ENCODE data around the gene LYPD6B.
"Not testable (repeated sequence)": the region's sequence is repeated elsewhere in the genome, so short reads cannot be mapped to it uniquely, and the experiment has no call there.

Gene LYPD6B

GRCh38 chr2:149204686-149205085, 166.2 kb downstream of the LYPD6B start:
- DNase-seq (ENCODE audit: low spot score), result no peak

DNA sequence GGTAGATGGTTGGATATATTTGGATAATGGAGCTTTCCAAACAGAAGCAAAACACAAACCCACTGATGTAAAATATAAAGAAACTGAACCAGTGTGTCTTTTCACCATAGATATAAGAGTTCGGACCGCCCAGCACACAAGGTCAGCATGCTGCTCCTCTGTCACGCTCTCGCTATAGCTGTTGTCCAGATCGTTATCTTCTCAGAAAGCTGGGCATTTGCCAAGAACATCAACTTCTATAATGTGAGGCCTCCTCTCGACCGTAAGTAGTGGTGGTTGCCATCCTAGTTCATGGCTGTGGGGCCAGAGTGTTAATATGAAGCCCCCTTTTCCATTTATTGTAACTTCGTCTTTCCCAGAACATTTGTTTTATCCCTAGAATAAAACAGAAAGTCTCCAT, 166.6 kb downstream of the LYPD6B start:
- DNase-seq (ENCODE audit: low spot score), result no peak

- no peak for DNase-seq (ENCODE audit: low spot score)
These were observed 175.4 kb downstream of the LYPD6B start for GRCh38 chr2:149213764-149214493.

DNA sequence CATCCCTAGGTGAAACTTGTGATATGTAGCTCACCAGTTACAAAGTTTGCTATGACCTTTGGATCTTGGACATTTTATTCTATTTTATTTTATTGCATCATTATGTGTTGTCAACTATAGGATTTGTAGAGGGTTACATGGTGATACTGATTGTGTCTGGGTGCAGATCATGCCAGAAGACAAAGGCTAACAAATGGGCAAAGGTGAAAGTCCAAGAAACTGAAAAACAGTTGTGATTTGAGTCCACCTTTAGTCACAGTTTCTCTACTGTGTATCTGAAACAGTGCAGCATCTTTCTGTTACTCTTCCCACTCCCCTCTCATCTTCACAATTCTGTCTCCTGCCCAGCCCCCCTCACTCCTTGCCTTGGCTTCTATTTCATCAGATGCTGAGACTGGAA, 180.0 kb downstream of the LYPD6B start:
- DNase-seq (ENCODE audit: low spot score), result no peak

GRCh38 chr2:149219856-149220255, 181.4 kb downstream of the LYPD6B start:
- DNase-seq (ENCODE audit: low spot score), result no peak

DNA sequence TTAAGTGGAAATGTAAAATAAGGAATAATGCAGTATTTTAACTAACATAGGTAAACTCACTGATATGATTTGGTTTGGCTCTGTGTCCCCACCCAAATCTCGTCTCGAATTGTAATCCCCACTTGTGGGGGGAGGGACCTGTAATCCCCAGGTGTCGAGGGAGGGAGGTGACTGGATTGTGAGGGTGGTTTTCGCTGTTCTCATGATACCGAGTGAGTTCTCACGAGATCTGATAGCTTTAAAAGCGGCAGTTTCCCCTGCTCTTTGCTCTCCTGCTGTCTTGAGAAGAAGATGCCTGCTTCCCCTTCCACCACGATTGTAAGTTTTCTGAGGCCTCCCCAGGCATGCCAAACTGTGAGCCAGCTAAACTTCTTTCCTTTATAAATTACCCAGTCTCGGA, 182.5 kb downstream of the LYPD6B start:
- no peak for DNase-seq (ENCODE audit: low spot score)

DNA sequence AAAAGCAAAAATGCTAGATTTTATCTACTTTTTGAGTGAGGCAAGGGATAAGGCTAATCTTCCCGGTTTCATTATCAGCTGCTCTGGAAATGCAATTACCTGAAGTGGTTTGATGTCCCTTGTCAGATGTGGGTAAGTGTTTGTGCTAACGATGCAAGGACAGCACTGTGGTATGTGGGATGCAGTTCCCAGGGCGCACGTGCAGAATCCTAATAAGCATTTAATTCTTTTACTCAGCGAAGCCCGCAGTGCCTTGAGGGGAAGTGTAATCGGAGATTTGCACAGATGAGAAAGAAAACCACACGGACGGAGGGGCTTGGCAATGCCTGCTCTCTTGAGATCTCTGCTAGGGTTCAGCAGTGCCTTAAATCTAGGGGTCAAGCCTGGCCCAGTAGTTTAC, 183.4 kb downstream of the LYPD6B start:
- no peak for DNase-seq (ENCODE audit: low spot score)

DNA sequence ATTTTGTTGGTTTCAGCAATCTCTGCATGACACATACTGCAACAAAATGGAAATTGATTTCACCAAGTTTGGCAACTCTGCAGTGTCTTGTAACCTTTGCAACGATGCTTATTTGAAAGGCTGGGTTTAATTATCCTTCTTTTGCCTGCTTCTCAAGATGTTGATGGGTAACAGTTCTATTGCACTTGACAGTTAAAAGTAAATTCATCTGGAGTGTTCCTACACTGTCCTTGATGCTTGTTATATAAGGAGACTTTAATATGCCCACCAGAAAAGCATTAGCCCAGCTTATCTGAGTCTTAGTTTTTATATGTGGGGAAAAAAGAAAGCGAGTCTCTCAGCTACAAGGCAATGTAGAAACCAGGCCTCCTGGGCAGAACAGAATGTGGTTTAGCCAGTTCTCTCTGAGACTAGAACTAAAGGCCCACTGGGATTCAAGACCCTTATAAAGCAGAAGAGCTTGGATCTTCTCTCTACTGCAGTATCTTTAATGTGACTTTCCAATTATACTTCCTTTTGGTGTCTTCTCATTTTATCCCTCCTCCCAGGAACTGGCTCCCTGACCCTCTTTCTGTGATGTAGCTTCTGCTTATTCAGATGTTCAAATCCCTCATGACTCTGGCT, 185.1 kb downstream of the LYPD6B start:
- DNase-seq (ENCODE audit: low spot score), result no peak

DNA sequence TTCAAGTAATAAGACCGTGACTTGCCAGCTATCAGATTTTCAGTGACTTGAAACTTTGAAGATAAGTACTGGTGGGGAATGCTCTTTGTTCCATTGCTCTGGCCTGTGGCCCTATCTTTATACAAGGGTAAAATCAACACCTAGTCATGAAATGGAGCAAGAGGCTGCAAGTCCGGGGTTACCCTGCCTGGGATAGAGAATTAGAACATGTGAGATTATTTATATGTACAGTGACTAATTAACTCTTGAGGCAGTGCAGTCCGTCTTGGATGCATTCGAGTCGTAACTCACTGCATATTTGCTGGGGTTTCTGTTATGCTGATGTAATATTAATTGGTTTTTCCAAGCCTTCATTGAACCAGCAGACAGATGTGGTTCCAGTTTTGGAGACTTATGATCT, 186.0 kb downstream of the LYPD6B start:
- no peak for DNase-seq (ENCODE audit: low spot score)

DNA sequence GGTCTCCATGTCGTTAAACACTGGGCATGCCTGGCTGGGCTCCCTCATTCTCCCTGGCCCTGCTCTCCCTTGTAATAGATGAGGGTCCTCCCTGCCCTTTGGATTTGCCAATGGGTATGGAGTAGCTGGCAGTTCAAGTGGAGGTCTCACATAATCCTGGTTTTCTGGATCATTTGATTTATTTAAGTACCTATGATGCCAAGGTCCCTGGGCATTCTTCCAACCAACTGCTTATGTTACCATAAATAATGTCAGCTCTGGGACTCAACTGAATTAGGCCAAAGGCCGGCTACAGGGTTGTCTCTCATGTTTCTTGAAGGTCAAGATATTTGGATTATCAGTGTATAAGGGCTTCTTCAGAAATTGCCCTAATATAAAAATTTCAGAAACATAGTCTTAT, 186.9 kb downstream of the LYPD6B start:
- no peak for DNase-seq (ENCODE audit: low spot score)

DNA sequence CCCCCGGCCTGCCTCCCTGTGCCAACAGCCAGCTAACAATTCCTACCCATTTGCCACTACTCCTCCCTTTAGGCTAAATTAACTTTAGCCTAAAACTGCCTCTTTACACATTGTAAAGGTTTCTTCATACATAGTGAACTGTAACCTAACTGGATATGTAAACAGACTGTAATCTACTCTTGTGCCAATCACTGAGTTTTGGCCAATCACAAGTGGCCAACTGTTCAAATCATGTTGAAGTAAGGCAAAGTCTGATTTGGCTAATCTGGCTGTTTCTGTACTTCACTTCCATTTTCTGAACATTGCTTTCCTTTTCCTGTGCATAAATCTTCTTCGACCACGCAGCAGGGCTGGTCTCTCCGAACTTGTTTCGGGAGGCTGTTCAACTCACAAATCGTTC, 188.3 kb downstream of the LYPD6B start:
- DNase-seq (ENCODE audit: low spot score), result no peak

- DNase-seq (ENCODE audit: low spot score), result no peak
These were observed 197.4 kb downstream of the LYPD6B start for GRCh38 chr2:149235816-149236375.

GRCh38 chr2:149236410-149236809, 197.9 kb downstream of the LYPD6B start:
- no peak for DNase-seq (ENCODE audit: low spot score)

- DNase-seq (ENCODE audit: low spot score), result no peak
These were observed 207.7 kb downstream of the LYPD6B start for GRCh38 chr2:149246186-149246585.

DNA sequence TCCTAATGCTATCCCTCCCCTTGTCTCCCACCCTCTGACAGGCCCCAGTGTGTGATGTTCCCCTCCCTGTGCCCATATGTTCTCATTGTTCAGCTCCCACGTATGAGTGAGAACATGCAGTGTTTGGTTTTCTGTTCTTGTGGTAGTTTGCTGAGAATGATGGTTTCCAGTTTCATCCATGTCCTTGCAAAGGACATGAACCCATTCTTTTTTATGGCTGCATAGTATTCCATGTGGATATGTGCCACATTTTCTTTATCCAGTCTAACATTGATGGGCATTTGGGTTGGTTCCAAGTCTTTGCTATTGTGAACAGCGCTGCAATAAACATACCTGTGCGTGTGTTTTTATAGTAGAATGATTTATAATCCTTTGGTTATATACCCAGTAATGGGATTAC, 212.9 kb downstream of the LYPD6B start:
- not testable (repeated sequence) for DNase-seq (ENCODE audit: low spot score)

GRCh38 chr2:149256877-149257276, 218.4 kb downstream of the LYPD6B start:
- not testable (repeated sequence) for DNase-seq (ENCODE audit: low spot score)

DNA sequence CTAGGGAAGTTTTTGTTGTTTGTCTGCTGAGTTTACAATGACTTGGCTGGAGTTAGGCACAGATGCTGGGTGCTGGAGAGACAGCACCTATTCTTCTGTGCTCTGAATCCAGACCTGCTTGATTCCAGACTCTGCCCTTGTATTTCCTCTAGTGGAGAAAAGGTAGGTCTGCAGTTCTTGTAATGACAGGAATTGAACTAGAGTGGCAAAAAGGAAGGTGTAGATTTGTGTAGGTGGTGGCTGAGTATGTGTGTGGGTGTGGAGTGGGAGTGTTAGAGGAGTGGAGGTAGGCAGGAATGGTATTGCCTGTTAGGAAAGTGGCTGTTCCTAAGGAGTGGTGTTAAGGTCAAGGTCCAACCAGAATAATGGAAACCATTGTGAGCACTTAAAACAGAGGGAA, 220.0 kb downstream of the LYPD6B start:
- DNase-seq (ENCODE audit: low spot score), result no peak

- no peak for DNase-seq (ENCODE audit: low spot score)
These were observed 220.6 kb downstream of the LYPD6B start for GRCh38 chr2:149259136-149259535.

DNA sequence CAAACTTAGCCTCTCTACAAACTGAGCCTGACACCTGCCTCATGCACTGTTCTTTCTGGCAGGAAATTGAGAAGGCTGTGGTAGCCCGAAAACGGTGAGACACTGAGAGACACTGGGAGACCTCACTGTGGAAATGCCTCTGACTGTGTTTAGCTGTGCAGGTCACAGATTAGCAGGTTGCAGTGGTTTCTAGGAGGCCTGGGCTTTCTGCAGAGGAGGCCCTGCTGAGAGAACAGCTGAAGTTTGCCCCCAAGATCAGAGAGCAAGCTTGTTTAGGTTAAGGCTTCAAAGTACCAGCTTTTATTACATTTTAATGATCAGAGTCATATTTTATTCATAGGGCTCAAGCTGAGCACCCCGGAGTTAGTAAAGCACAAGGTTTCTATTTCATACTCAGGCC, 223.2 kb downstream of the LYPD6B start:
- no peak for DNase-seq (ENCODE audit: low spot score)
